Cardiac atrium fibroblast (primary cell): ENCODE data around the gene ZFTA. TPM values are rescaled to one million over a fixed set of nuclear protein-coding genes. Genes with fewer than 3 reads are reported as not detected.

Experiments
- total RNA-seq: library from RNA; depleted of rRNA; stranded (reverse); fragments of >200 nt; gene quantifications from 2 replicates; pipeline ENCODE4 v1.2.3, GENCODE V29; 2015

ZFTA gene
- total RNA-seq, result 16.5 and 28.2 TPM in 2 replicates

GRCh38 chr11:63768237-63769041, at the start of gene ZFTA:
Gene ZFTA, minus strand, starts transcription at chr11:63768775. Its CDS starts 153 bp downstream, at chr11:63768622.

GRCh38 chr11:63813035-63813562, 44.5 kb upstream of the ZFTA start, which contains the start of gene SPINDOC:
Gene SPINDOC, plus strand, starts transcription at chr11:63813456. Its CDS starts 231 bp downstream, at chr11:63813687.

Other genes with a start within 250 kb of the ZFTA start
- gene PLAAT4, start 232.0 kb downstream of the ZFTA start, total RNA-seq, result 11.5 and 28.3 TPM in 2 replicates
- not detected in 2 replicates for gene PLAAT2, start 205.4 kb downstream of the ZFTA start, total RNA-seq
- 10.2 and 20.0 TPM in 2 replicates for gene PLAAT3, start 154.3 kb downstream of the ZFTA start, total RNA-seq
- gene ATL3, start 97.4 kb downstream of the ZFTA start, total RNA-seq, result 90.3 and 91.9 TPM in 2 replicates
- gene RTN3, start 87.3 kb downstream of the ZFTA start, total RNA-seq, result 97.9 and 104 TPM in 2 replicates
- gene SPINDOC, start 44.7 kb upstream of the ZFTA start, total RNA-seq, result 16.5 and 18.1 TPM in 2 replicates
- 13.4 and 13.7 TPM in 2 replicates for gene MARK2, start 70.3 kb upstream of the ZFTA start, total RNA-seq
- gene RCOR2, start 148.4 kb upstream of the ZFTA start, total RNA-seq, result 3.2 and 3.4 TPM in 2 replicates
- 11.0 and 13.9 TPM in 2 replicates for gene NAA40, start 170.2 kb upstream of the ZFTA start, total RNA-seq
- gene COX8A, start 205.8 kb upstream of the ZFTA start, total RNA-seq, result 423 and 461 TPM in 2 replicates
- gene OTUB1, start 217.7 kb upstream of the ZFTA start, total RNA-seq, result 62.6 and 68.4 TPM in 2 replicates